HG03139 (cell line): ENCODE data around the gene ZNF213.

Source experiments
- ATAC-seq: cut with Tn5 transposase; IDR thresholded peaks from one replicate; pipeline ENCODE4 v1.9.1; 2021; ENCODE audit not compliant: unreplicated experiment

The ZNF213 gene, protein sequence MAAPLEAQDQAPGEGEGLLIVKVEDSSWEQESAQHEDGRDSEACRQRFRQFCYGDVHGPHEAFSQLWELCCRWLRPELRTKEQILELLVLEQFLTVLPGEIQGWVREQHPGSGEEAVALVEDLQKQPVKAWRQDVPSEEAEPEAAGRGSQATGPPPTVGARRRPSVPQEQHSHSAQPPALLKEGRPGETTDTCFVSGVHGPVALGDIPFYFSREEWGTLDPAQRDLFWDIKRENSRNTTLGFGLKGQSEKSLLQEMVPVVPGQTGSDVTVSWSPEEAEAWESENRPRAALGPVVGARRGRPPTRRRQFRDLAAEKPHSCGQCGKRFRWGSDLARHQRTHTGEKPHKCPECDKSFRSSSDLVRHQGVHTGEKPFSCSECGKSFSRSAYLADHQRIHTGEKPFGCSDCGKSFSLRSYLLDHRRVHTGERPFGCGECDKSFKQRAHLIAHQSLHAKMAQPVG

DNA sequence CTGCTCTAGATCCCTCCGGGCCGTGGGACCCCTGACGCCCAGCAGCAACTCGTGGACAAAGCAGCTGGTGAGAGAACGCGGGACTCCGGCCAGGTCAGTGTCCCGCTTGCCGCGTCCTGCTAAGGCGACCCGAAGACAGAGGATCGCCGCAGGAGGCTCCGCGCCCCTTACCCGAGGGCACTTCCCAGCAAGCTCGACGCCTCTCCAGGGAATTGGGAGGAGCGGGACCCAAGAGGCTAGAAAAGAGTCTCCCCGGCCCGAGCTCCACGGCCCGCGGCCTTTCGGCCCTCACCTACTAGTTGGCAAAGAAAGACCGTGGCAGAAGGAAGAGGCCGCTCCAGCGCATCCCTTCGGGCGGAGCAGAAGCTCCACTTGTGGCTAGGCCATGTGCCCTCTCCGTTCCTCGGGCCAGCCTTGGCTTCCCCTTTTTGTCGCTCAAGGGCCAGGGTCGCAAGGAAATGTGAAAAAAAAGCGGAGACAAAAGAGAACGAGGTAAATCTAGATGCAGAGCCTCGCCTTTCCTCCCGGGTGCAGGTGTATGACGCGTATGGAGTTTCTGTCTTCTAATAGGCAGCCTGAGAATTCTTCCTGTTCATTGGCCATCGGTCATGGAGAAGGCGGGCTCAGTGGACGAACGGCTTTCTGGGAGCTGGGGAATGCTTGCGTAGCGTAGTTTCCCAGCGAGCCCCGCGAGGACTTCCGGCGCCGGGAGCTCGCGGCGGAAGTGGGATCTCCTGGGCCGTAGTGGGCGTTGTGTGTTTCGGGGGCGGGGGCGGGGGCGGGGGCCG, at the start of gene ZNF213:
Gene ZNF213 (plus strand): TSS at position 692 of the 788 bp plus-strand sequence. CDS start 2,252 bp downstream, outside the sequence.
- ATAC-seq, result peak; percentile 73

DNA sequence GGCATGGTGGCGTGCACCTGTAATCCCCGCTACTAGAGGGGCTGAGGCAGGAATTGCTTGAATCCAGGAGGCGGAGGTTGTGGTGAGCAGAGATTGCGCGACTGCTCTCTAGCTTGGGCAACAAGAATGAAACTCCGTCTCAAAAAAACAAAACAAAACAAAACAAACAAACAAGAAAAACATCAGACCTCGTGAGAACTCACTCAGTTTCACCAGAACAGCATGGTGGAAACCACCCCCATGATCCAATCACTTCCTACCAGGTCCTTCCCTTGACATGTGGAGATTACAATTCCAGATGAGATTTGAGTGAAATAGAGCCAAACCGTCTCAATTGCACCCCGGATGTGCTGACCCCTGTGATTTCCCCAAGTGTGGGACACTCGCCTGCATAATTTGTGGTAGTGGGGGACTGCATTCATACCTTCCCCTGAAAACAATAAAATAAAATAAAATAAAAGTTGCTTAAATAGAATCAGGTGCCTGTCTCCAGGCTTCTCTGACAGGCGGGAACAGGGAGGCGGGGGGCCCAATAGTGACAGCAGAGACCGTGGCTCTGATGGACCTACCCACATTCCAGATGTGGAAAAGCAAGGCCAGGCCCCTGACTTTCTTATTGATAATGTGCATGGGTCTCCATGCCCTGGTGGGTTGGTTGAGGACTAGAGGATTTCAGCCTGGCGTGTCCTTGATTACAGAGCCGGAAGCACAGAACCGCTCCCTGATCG, 48.8 kb upstream of the ZNF213 start:
- ATAC-seq, result no peak

DNA sequence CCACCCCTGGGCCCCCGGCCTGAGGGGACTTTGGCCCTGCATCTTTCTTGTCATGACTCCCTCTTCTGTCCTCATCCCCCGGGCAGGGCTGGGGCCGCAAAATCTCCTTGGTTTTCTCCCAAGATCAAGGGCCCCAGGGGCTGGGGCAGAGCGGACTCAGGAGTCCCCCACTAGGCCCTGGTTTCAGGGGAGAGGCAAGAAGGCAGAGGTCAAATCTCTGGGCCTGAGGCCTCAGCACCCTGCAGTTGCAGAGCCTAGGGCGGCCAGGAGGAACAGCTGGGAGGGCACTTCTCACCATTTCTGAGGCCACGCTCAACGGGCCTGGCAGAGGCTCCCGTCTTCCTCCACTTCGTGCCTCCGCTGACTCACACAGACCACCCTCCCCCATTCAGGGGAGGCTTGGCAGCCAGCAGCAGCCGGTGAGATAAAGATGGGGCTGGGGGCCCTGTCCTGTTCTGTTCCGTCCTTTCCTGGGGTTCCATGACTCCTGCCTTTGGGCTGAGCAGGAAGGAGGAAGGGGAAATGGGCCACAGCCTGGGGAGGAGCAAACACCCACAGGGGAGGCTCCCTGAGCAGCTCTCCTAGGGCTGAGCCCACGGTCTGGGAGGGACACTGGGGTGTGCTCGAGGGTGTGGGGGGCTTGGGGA, 48.1 kb upstream of the ZNF213 start:
- ATAC-seq, result no peak

DNA sequence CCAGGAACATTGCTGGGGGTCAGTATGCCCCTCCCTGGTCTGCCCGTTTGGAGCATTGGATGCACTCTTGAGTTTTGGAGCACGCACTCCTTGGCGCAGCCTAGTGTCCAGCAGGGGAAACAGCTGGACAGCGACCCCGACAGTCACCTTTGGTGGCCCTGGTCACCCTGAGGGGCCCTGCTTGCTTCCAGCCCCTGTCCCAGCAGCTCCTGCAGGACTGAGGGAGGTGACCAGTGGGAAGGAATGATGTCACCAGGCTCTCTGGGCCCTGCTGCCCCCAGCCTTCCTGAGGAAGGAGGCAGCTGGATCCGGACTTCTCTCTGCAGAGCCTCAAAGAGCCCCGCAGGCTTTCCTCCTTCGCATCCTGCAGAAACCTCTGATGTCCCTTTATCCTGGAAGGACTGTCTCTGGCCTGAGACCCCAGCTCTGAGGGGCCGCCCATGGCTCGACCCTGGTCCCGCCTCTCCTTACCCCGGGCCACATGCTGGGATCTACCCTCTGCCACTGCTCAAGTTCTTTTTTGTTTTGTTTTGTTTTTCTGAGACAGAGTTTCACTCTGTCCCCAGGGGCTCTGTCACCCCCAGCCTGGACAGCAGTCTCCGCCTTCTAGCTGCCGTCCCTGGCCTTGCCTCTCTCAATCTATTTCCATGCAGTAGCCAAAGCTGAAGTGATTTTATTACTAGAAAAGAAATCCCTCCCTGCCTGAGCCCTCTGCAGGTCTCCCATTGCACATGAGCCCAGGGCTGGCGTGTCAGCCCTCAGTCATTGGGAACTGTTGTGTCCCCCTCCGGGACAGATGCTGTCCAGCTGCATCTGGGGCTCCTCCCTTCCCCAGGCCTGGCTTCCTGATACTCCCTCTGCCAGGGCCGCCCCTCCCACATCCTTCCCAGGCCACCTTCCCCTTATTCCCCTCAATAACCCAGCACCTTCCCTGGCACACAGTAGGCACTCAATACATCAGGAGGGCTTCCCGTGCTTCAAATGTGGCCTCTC, 47.3 kb upstream of the ZNF213 start:
- no peak for ATAC-seq

DNA sequence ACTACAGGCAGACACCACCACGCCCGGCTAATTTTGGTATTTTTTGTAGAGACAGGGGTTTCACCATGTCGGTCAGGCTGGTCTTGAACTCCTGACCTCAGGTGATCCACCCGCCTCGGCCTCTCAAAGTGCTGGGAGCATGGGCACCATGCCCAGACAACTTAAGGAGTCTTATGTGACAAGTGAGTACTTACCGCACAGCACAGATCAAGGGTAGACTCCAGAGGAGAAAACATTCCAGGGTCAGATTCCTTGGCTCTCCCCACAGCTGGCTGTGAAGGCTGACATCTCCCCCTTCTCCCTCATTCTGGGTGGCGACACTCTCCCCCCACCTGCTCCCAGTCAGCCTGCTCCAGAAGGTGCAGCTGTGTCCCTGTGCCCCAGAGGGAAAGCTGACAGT, 46.4 kb upstream of the ZNF213 start:
- no peak for ATAC-seq

DNA sequence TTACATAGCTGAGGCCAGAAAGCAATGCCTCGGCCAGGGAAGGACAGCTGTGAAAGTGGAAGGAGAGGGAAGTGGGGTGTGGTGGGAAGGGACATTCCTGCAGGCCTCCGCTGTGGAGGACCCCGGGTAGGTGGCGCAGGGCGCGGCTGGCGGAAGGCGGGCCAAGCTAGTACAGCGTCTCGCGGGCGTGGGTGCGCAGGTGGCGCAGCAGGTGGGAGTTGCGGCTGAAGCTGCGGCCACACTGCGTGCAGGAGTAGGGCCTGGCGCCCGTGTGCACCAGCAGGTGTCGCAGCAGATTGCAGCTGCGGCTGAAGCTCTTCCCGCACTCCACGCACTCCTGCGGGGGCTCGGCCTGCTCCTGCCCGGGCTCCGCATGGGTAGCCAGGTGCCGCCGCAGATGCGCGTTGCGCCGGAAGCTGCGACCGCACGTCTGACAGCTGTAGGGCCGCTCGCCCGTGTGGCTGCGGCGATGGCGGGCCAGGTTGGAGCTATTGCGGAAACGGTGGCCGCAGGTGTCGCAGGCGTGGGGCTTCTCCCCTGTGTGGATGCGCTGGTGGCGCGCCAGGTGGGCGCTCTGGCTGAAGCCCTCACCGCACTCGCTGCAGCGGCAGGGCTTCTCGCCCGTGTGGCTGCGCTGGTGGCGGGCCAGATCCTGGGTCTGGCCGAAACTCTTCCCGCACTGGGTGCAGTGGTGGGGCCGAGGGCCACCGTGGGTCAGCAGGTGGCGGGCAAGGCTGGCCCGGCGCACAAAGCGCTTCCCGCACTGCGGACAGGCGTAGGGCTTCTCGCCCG, 45.7 kb upstream of the ZNF213 start:
- ATAC-seq, result no peak

DNA sequence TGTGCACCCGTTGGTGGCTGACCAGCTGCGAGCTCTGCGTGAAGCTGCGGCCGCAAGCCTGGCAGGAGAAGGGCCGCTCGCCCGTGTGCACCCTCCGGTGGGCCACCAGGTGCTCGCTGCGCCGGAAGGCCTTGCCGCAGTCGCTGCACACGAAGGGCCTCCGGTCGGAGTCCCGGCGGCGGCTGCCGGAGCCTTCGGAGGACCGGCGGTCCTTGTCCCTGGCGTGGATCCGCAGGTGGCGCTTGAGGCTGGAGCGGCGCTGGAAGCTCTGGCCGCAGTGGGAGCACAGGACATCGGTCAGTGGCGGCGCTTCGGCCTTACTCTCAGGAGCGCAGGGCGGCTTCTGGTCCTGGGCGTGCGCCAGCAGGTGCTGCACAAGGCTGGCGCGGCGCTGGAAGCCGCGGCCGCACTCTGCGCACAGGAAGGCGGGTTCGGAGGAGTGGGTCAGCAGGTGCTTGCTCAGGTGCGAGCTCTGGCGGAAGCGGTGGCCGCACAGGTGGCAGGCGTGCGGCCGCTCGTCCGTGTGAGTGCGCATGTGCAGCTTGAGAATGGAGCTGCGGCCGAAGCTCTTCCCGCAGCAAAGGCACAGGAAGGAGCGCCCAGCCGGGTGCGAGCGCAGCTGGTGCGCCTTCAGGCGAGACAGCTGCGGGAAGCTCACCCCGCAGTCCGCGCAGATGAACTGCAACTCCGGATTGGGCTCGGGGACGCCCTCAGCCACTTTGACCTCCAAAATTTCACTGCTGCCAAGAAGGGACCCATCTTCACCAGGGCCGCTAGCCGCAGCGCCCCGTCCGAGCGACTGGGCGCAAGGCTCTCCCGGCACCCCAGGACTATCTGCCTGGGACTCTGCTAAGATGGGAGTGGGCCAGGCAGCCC, 44.9 kb upstream of the ZNF213 start:
- no peak for ATAC-seq

DNA sequence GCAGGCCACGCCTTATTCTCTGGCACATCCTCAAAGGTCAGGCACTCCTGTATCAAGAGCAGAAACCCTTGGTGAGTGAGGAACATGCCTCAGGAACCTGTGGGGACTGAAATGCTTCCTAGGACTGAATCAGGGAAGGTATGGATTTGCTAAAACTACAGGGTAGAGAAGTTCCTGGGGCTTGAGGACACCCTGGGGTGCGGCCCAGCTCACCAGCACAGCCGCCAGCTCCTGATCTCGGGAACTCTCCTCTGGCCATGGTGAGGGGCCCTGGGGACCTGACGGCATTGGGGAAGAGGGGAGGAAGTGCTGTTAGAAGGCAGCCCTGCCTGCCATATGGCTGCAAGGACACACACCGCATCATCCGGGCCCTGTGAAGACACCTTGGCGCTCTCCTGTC, 43.3 kb upstream of the ZNF213 start:
- no peak for ATAC-seq

DNA sequence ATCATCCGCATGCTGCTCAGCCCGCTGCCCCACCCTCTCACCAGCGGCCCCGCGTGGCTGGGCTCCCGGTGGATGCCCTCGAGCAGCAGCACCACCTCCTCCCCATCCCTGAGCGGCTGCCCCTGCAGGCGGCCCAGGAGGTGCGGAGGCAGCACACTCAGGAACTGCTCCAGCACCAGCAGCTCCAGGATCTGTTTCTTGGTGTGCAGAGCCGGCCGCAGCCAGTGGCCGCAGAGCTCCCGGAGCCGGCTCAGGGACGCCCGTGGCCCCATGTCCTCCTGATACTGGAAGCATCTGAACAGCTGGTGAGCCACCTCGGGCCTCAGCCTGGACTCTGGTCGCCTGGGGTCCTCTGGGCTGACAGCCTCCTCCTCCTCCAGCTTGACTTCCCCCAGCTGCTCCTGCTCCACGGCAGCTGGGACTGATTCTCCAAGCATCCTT, 42.3 kb upstream of the ZNF213 start:
- no peak for ATAC-seq

DNA sequence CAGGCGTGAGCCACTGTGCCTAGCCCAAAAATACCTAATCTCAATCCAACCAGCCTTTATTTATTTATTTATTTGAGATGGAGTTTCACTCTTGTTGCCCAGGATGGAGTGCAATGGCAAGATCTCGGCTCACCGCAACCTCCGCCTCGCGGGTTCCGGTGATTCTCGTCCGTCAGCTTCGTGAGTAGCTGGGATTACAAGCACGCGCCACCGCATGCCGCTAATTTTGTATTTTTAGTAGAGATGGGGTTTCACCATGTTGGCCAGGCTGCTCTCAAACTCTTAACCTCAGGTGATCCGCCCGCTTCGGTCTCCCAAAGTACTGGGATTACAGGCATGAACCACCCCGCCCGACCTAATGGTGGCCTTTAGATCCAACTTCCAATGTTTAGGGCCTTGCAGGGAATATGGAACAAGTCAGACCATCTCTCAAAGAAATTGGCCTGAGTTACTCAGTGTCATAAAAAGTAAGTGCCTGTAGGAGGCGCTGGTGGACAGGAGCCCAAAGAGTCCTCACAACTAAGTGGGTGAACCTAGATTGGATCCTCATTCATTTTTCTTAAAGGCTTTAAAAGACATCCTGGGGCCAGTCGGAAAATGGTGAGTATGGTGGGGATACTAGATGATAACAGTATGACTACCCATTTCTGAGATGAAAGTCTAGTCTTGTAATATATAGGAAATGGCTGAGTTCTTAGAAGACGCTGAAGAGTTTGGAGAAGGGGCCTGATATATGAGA, 40.4 kb upstream of the ZNF213 start:
- ATAC-seq, result no peak

DNA sequence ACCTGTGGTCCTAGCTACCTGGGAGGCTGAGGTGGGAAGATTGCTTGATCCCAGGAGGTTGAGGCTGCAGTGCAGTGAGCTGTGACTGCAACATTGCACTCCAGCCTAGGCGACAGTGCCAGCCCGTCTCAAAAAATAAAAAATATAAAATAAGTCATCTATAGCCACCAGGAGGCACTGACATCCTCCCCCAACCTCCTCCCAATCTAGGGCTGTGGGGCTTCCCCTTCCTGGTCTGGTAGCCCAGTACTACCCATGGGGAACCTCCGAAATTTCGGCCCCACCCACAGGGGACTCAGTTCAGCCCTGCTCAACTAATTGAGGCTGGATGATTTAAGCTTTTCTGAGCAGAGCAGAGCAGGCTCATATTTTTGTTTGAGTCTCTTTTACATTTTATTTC, 39.0 kb upstream of the ZNF213 start:
- no peak for ATAC-seq

DNA sequence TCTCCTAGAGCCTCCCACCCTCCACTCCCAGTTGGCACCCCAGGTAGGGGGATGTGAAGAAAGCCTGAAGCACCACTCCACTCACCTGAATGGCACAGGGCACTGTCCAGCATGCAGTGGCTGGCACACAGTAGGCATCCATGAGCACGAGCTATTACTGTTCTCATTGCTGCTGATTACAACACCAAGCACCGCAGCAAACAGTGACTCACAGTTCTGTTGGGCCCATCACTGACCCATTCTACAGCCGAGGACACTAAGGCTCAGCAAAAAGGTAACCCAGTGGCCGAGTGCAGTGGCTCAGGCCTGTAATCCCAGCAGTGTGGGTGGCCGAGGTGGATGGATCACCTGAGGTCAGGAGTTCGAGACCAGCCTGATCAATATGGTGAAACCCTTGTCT, 38.5 kb upstream of the ZNF213 start:
- ATAC-seq, result no peak

DNA sequence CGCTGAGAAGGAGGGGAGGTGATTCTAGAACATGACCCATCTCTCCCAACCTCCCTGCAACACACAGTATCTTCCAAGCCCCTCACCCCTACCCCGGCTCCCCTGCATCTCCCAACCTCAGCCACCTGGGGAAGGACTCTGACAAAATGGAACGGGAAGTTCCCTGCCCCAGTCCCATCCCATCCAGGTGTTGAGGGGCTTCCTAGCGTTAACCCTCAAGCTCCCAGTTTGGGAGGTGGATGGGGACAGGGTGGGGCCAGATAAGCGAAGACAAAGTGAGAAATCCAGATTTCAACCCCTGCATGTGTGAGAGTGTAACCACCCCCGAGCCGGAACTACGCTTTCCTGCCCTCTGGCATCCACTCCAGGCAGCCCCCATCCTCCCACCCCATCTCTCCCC, 37.6 kb upstream of the ZNF213 start:
- no peak for ATAC-seq

DNA sequence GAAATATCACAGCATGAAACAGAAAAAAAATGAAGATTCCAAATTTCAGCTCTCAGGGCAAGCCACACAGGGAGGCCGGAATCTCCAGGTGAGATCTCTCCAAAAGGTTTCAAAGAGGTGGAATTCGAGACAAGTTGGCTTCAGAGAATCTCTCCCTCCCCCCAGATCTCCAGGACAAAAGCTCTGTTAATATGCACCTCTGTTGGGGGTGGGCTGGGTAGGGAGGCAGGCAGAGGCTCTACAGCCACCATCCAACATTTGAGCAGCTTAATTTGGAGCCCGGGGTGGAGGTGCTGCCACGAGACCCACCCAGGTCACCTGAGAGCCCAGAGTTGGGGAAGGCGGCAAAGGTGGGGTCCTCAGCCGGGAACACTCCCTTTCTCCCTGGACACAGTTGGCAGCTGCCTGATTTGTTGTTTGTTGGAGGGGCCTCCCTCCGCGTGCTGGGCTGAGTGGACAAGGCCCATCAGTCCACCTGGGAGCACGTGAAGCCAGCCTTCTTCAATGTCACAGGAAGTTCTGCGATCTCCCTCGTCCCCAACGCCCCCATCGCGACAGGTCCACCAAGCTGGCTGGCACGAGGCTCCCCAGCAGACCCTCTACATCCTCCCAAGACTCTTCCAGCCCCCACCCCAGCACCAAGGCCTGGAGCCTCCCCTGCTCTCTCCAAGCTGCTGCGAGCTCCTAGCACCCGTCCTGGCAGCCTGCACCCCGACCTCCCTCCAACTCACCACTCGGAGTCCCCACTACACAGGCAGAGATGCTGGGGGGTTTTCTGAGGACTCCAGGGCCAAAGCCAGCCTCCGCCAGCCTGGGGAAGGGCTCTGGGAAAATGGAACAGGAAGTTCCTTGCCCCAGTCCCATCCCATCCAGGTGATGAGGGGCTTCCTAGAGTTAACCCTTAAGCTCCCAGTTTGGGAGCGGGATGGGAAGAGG, 36.1 kb upstream of the ZNF213 start, which contains the start of gene ZSCAN10:
Gene ZSCAN10 (minus strand): TSS at position 836 of the 936 bp plus-strand sequence. CDS start 6,357 bp downstream, outside the sequence.
- no peak for ATAC-seq

DNA sequence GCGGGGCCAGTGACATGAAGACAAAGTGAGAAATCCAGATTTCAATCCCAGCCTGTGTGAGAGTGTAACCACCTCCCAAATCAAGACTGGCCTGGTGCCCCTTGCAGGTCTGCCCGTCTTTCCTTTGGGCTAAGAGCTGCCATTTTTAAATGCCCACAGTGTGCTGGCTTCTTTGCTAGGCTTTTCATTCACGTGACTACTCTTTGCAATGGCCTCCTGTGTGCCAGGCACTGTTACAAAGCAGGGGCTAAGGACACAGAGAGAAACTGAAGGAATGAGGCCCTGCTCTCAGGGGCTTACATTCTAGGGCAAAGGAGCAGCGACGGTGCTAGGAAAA, 35.5 kb upstream of the ZNF213 start:
- ATAC-seq, result no peak
